T-helper 2 cell treated with Interferon-gamma antibody and Interleukin-4, amounts not matched to agents 100 ng/mL and 5 ng/mL, for 36 hours (primary cell): Measurements from ENCODE around the gene FYTTD1. TPM values are rescaled to one million over a fixed set of nuclear protein-coding genes. Genes with fewer than 3 reads are reported as not detected.

Experiments
- intact Hi-C: fragments of 100-400 bp; cut with micrococcal nuclease; formaldehyde crosslinking; loops from one replicate; pipeline ENCODE4 v1.15.1; 2023
- total RNA-seq: library from RNA; stranded (reverse); gene quantifications from 2 replicates; pipeline ENCODE4 v1.2.3, GENCODE V29; 2022

FYTTD1 gene
- total RNA-seq, 1 donor from 2014 or later, result 42.9 TPM

- intact Hi-C loops, result loop anchor here (1.0 to 10.0 kb wide), 5 partner anchors 13 to 226 kb away; partner anchors contain the start of genes FYTTD1, LMLN and LRCH3
These were observed 13.0 kb upstream of the FYTTD1 start, which contains the start of gene RUBCN for GRCh38 chr3:197736491-197737318. Gene RUBCN, minus strand, starts transcription at chr3:197736904. Its CDS starts 185 bp downstream, at chr3:197736719.

- intact Hi-C loops, result loop anchor here (1.0 to 10.0 kb wide), 4 partner anchors 12 to 225 kb away; partner anchors contain the start of genes FYTTD1, LMLN and LRCH3
These were observed 12.4 kb upstream of the FYTTD1 start for GRCh38 chr3:197737319-197737649.

- intact Hi-C loops, result loop anchor here (1.0 to 10.0 kb wide), 4 partner anchors 11 to 224 kb away; partner anchors contain the start of genes FYTTD1, LMLN and LRCH3
These were observed 11.8 kb upstream of the FYTTD1 start for GRCh38 chr3:197737749-197738462.

- intact Hi-C loops, result no loop called here
These were observed 6.9 kb upstream of the FYTTD1 start for GRCh38 chr3:197742787-197743186.

GRCh38 chr3:197746209-197746608, 3.5 kb upstream of the FYTTD1 start:
- intact Hi-C loops, result no loop called here

- intact Hi-C loops, result no loop called here
These were observed 2.9 kb upstream of the FYTTD1 start for GRCh38 chr3:197746801-197747237.

- intact Hi-C loops, result loop anchor here (1.0 to 2.0 kb wide), 2 partner anchors 11 to 54 kb away; no protein-coding TSS in a partner anchor
These were observed 927 bp upstream of the FYTTD1 start for GRCh38 chr3:197748597-197749314.

GRCh38 chr3:197749315-197749600, 425 bp upstream of the FYTTD1 start:
- intact Hi-C loops, result loop anchor here (1.0 to 2.0 kb wide), 2 partner anchors 12 to 54 kb away; no protein-coding TSS in a partner anchor

- intact Hi-C loops, result loop anchor here (2.0 kb wide), 1 partner anchor 42 kb away; no protein-coding TSS in a partner anchor
These were observed 731 bp downstream of the FYTTD1 start for GRCh38 chr3:197750396-197750831.

- intact Hi-C loops, result loop anchor here (1.0 to 2.0 kb wide), 2 partner anchors 39 to 42 kb away; no protein-coding TSS in a partner anchor
These were observed 1.4 kb downstream of the FYTTD1 start for GRCh38 chr3:197750858-197751737.

- intact Hi-C loops, result no loop called here
These were observed 2.4 kb downstream of the FYTTD1 start for GRCh38 chr3:197752107-197752506.

- intact Hi-C loops, result no loop called here
These were observed 3.6 kb downstream of the FYTTD1 start for GRCh38 chr3:197753263-197753662.

GRCh38 chr3:197756704-197757103, 7.0 kb downstream of the FYTTD1 start:
- intact Hi-C loops, result no loop called here

- intact Hi-C loops, result no loop called here
These were observed 8.8 kb downstream of the FYTTD1 start for GRCh38 chr3:197758512-197758911.

GRCh38 chr3:197761784-197762183, 12.1 kb downstream of the FYTTD1 start:
- intact Hi-C loops, result no loop called here

- intact Hi-C loops, result no loop called here
These were observed 25.6 kb downstream of the FYTTD1 start for GRCh38 chr3:197775317-197775716.

- intact Hi-C loops, result no loop called here
These were observed 32.5 kb downstream of the FYTTD1 start for GRCh38 chr3:197782230-197782629.

GRCh38 chr3:197784019-197784585, 34.4 kb downstream of the FYTTD1 start:
- intact Hi-C loops, result no loop called here

- intact Hi-C loops, result no loop called here
These were observed 37.7 kb downstream of the FYTTD1 start for GRCh38 chr3:197787412-197787811.

GRCh38 chr3:197789309-197789708, 39.6 kb downstream of the FYTTD1 start:
- intact Hi-C loops, result no loop called here
